Measurements from ENCODE around the gene APBB3. TPM values are rescaled to one million over a fixed set of nuclear protein-coding genes. Genes with fewer than 3 reads are reported as not detected.

Gene APBB3
- total and polyA plus RNA-seq, 9 of the 15 experiments (the other 6 are each of a cell fraction or from before 2014, with no cell fraction given) = 0.17 to 24.3 (median 9.5) TPM

GRCh38 chr5:140564196-140565023, at the start of gene APBB3, which contains the start of gene SLC35A4 (continued):
- TF ChIP-seq ZNF512 (tag; IDR thresholded peaks at IDR 0.05) = no peak
- no peak for TF ChIP-seq SRSF3 (IDR thresholded peaks at IDR 0.05; ENCODE audit: insufficient read depth, low read length)
- TF ChIP-seq HDAC6 (IDR thresholded peaks at IDR 0.05; ENCODE audit: low read depth, low read length) = no peak
- no peak for TF ChIP-seq CTCFL (IDR thresholded peaks at IDR 0.05; ENCODE audit: borderline replicate concordance, insufficient read depth, low read depth, low read length, poor library complexity, severe bottlenecking)
- peak; percentile 72 for TF ChIP-seq KHSRP (IDR thresholded peaks at IDR 0.05)
- peak; percentile 79 for TF ChIP-seq DACH1 (IDR thresholded peaks at IDR 0.05; ENCODE audit: partially characterized antibody)
- peak; percentile 23; the same call in 1 of the 2 replicates for TF ChIP-seq NKRF (IDR thresholded peaks at IDR 0.05; ENCODE audit: borderline replicate concordance)
- peak; percentile 97 for TF ChIP-seq USF1 (CRISPR knock-in tag; IDR thresholded peaks at IDR 0.05)
- no peak for TF ChIP-seq MBD1 (CRISPR knock-in tag; IDR thresholded peaks at IDR 0.05)
- no peak for TF ChIP-seq MLX (CRISPR knock-in tag; conservative IDR thresholded peaks at IDR 0.05)
- no peak for TF ChIP-seq ARID3B (CRISPR knock-in tag; IDR thresholded peaks at IDR 0.05; ENCODE audit: borderline replicate concordance)
- no peak for TF ChIP-seq COPS2 (conservative IDR thresholded peaks at IDR 0.05)
- TF ChIP-seq EGR1 (conservative IDR thresholded peaks at IDR 0.05) = peak; percentile 75

Measured in K562 (cell line).